ENCODE results near the gene RTKN. TPM values are rescaled to one million over a fixed set of nuclear protein-coding genes. Genes with fewer than 3 reads are reported as not detected.

RTKN gene
- total RNA-seq, 1 experiment from 2014 or later: 87.1 TPM

DNA sequence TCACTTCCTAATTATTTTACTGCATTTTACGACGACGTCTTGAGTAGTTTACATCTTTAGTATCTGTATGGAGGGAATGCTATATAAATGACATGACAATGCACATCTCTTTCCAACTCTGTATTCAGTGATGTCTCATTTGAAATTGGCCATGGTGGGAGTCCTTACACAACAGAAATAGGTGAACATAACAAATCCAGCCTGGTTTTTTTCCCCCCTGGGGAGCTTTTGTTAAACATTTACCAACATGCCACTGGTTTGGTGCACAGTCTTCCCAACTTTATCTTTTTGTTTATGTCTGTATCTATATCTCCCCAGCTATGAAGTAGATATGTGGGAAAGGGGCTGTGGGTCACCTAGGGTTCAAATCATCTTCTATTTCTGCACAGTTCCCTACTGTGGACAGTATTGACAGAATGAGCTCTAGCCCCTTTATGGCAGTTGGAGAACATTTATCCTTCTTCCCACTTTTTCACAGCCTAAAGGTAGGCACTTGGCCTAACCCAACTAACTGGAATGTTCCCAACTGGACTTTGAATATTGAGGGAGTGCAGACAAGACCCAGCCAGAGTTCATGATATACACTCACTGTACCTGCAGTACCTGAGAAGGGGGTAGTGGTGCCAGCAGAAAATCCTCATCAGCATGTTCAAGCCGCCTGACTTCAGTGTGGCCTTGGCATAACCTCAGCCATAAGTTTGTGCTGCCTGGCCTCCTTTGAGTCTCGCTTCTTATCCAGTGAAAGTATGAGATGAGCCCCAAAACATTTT, 5.7 kb upstream of the RTKN start:
- Mint-ChIP-seq H3K9me3 (no peaks in the 10 kb centered on the region; a peak in 1 of 5 replicates), H3K27ac (no peak overlapping the region), H3K4me3 (no peak overlapping the region), H3K4me1 (peaks cover 0 to 4% of the 10 kb centered on the region in 2 experiments; a peak in 1 of 4 replicates), H3K27me3 (ENCODE audit: low read depth) (peaks cover 22% of the 10 kb centered on the region), H3K36me3 (ENCODE audit: insufficient read depth in 1 of 3, low read depth in 3 of 3) (no peaks in the 10 kb centered on the region)
- Histone ChIP-seq H2BK15ac (ENCODE audit: low read depth, low read length) (no peak overlapping the region), H3K4me2 (ENCODE audit: insufficient read depth, insufficient read length, low read length) (no peak overlapping the region), H4K20me1 (ENCODE audit: control insufficient read depth, insufficient read depth, insufficient read length) (no peaks in the 10 kb centered on the region), H2BK120ac (ENCODE audit: low read depth, low read length, poor library complexity, severe bottlenecking) (no peak overlapping the region), H3K9ac (ENCODE audit: extremely low read depth, insufficient read length, low read length) (no peak overlapping the region), H3K27ac (ENCODE audit: insufficient read length, low read depth, low read length) (no peak overlapping the region), H2AFZ (ENCODE audit: low read length) (no peak overlapping the region), H3K14ac (ENCODE audit: insufficient read depth, low read length) (no peak overlapping the region), H3K79me2 (ENCODE audit: insufficient read depth, low read length) (no peaks in the 10 kb centered on the region), H3K56ac (ENCODE audit: insufficient read length, low read depth, low read length) (no peak overlapping the region), H3T11ph (ENCODE audit: low read length) (no peak overlapping the region), H2AK5ac (ENCODE audit: insufficient read length, low read length) (no peak overlapping the region), H3K27me3 (ENCODE audit: insufficient read depth, low read length) (no peaks in the 10 kb centered on the region), H2BK20ac (ENCODE audit: low read depth, low read length, poor library complexity, severe bottlenecking) (no peak overlapping the region), H3K9me3 (ENCODE audit: control insufficient read depth, low read depth, low read length) (no peaks in the 10 kb centered on the region), H3K18ac (ENCODE audit: insufficient read length, low read depth, low read length) (no peak overlapping the region), H3K23ac (ENCODE audit: insufficient read length, low read depth, low read length) (no peak overlapping the region), H2BK5ac (ENCODE audit: insufficient read length, low read length) (no peak overlapping the region), H3K4ac (ENCODE audit: low read depth, low read length) (no peak overlapping the region), H3K79me1 (ENCODE audit: insufficient read depth, low read depth, low read length, poor library complexity, severe bottlenecking) (no peaks in the 10 kb centered on the region), H4K8ac (replicated peaks; ENCODE audit: insufficient read length, low read depth, low read length) (no peak overlapping the region), H3K4me1 (ENCODE audit: insufficient read depth, low read length) (no peaks in the 10 kb centered on the region), H3K23me2 (ENCODE audit: insufficient read length, low read depth, low read length, poor library complexity, severe bottlenecking) (no peaks in the 10 kb centered on the region), H4K5ac (ENCODE audit: insufficient read length, low read depth, low read length) (no peak overlapping the region), H4K91ac (ENCODE audit: insufficient read length, low read depth, low read length) (no peak overlapping the region), H2BK12ac (ENCODE audit: insufficient read length, low read depth, low read length) (no peak overlapping the region)
- no peak for DNase-seq
- WGBS (ENCODE audit: extremely low coverage, insufficient read length, low lambda C conversion rate): no CpG with 5 or more reads among the region's 5 CpGs
- TF ChIP-seq, protein P1, sequence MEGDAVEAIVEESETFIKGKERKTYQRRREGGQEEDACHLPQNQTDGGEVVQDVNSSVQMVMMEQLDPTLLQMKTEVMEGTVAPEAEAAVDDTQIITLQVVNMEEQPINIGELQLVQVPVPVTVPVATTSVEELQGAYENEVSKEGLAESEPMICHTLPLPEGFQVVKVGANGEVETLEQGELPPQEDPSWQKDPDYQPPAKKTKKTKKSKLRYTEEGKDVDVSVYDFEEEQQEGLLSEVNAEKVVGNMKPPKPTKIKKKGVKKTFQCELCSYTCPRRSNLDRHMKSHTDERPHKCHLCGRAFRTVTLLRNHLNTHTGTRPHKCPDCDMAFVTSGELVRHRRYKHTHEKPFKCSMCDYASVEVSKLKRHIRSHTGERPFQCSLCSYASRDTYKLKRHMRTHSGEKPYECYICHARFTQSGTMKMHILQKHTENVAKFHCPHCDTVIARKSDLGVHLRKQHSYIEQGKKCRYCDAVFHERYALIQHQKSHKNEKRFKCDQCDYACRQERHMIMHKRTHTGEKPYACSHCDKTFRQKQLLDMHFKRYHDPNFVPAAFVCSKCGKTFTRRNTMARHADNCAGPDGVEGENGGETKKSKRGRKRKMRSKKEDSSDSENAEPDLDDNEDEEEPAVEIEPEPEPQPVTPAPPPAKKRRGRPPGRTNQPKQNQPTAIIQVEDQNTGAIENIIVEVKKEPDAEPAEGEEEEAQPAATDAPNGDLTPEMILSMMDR (conservative IDR thresholded peaks at IDR 0.05): no peak
